HepG2 (cell line): ENCODE measurements around the gene TDRD3. TPM values are rescaled to one million over a fixed set of nuclear protein-coding genes. Genes with fewer than 3 reads are reported as not detected.

Source experiments
- GMEB1 ChIP-seq: sonication (generic); formaldehyde crosslinking; IDR thresholded peaks from 2 replicates; pipeline ENCODE4 v1.5.1; 2020; ENCODE audit warnings: missing genetic modification reagents, mild to moderate bottlenecking, borderline replicate concordance
- HNF4A ChIP-seq: sonication (generic); formaldehyde crosslinking; IDR thresholded peaks from 2 replicates; pipeline ENCODE4 v1.4.0; 2020; ENCODE audit warnings: missing genetic modification reagents
- IKZF4 ChIP-seq: sonication (generic); formaldehyde crosslinking; IDR thresholded peaks from 2 replicates; pipeline ENCODE4 v1.5.1; 2020; ENCODE audit warnings: borderline replicate concordance, mild to moderate bottlenecking, low read depth, missing genetic modification reagents; ENCODE audit errors: not compliant biosample characterization
- NR2F1 ChIP-seq, 2 experiments: fragments of 450-650 bp in 1 of 2; formaldehyde crosslinking in 1 of 2; IDR thresholded peaks; 2 replicates each; pipeline versions ENCODE4 v1.5.0 to v1.6.1; 2016 to 2020; ENCODE audit warnings: mild to moderate bottlenecking in 1 of 2, missing compliant biosample characterization in 1 of 2, missing genetic modification reagents in 1 of 2, moderate library complexity in 1 of 2
- RARA ChIP-seq: IDR thresholded peaks from 2 replicates; pipeline ENCODE4 v1.6.1; 2016; ENCODE audit warnings: missing genetic modification reagents, missing compliant biosample characterization
- RNF2 ChIP-seq: fragments of 450-650 bp; conservative IDR thresholded peaks from 2 replicates; pipeline ENCODE4 v1.6.1; 2016; ENCODE audit warnings: low read depth
- SYNCRIP ChIP-seq: fragments of 200-400 bp; formaldehyde crosslinking; IDR thresholded peaks from 2 replicates; pipeline ENCODE4 v1.6.1; 2018; ENCODE audit warnings: mild to moderate bottlenecking, low read depth, low read length; ENCODE audit not compliant: insufficient read depth
- TCF7 ChIP-seq: sonication (generic); IDR thresholded peaks from 2 replicates; pipeline ENCODE4 v1.6.1; 2016; ENCODE audit warnings: antibody characterized with exemption, low read depth
- ZNF512 ChIP-seq: sonication (generic); formaldehyde crosslinking; IDR thresholded peaks from 2 replicates; pipeline ENCODE4 v1.4.0; 2020; ENCODE audit warnings: mild to moderate bottlenecking, missing genetic modification reagents
- ZNF710 ChIP-seq: sonication (generic); formaldehyde crosslinking; IDR thresholded peaks from 2 replicates; pipeline ENCODE4 v1.5.0; 2020; ENCODE audit warnings: mild to moderate bottlenecking, missing genetic modification reagents, borderline replicate concordance
- polyA plus RNA-seq, 8 experiments: library from polyadenylated mRNA; depleted of rRNA in 3 of 8; stranded (reverse) in 7 of 8; unstranded in 1 of 8; fragments of >200 nt; fragmentation: Illumina TruSeq in 4 of 8; extraction: Trizol in 4 of 8; gene quantifications; 2 replicates each; pipeline versions ENCODE4 v1.2.1 to v1.2.3, GENCODE V29; 2011 to 2016; ENCODE audit warnings: low read depth in 4 of 8, missing spikeins in 1 of 8, mixed read lengths in 1 of 8; ENCODE audit not compliant: insufficient read depth in 1 of 8
- total RNA-seq, 5 experiments: library from RNA; depleted of rRNA; stranded (reverse); fragments of >200 nt; fragmentation: Illumina TruSeq; extraction: Trizol; gene quantifications; 2 replicates each; pipeline ENCODE4 v1.2.3, GENCODE V29; 2016; ENCODE audit warnings: low read depth in 1 of 5
- TF ChIP-seq, protein P1 (sequence below): sonication (generic); formaldehyde crosslinking; IDR thresholded peaks from 2 replicates; pipeline ENCODE4 v1.9.0; 2021; ENCODE audit warnings: missing genetic modification reagents, mild to moderate bottlenecking, borderline replicate concordance
- TF ChIP-seq, protein P2 (sequence below): sonication (generic); formaldehyde crosslinking; IDR thresholded peaks from 2 replicates; pipeline ENCODE4 v1.4.0; 2020; ENCODE audit warnings: mild to moderate bottlenecking, missing genetic modification reagents

Gene TDRD3
- total and polyA plus RNA-seq, 2 of the 13 experiments (the other 11 are each of a cell fraction or from before 2014, with no cell fraction given), result 4.7 to 11.8 TPM

GRCh38 chr13:60572003-60572798, 175.2 kb downstream of the TDRD3 start (continued):
- TF ChIP-seq, protein P1, sequence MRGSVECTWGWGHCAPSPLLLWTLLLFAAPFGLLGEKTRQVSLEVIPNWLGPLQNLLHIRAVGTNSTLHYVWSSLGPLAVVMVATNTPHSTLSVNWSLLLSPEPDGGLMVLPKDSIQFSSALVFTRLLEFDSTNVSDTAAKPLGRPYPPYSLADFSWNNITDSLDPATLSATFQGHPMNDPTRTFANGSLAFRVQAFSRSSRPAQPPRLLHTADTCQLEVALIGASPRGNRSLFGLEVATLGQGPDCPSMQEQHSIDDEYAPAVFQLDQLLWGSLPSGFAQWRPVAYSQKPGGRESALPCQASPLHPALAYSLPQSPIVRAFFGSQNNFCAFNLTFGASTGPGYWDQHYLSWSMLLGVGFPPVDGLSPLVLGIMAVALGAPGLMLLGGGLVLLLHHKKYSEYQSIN (CRISPR knock-in tag), result no peak
- no peak for TF ChIP-seq GMEB1
- TF ChIP-seq, protein P2, sequence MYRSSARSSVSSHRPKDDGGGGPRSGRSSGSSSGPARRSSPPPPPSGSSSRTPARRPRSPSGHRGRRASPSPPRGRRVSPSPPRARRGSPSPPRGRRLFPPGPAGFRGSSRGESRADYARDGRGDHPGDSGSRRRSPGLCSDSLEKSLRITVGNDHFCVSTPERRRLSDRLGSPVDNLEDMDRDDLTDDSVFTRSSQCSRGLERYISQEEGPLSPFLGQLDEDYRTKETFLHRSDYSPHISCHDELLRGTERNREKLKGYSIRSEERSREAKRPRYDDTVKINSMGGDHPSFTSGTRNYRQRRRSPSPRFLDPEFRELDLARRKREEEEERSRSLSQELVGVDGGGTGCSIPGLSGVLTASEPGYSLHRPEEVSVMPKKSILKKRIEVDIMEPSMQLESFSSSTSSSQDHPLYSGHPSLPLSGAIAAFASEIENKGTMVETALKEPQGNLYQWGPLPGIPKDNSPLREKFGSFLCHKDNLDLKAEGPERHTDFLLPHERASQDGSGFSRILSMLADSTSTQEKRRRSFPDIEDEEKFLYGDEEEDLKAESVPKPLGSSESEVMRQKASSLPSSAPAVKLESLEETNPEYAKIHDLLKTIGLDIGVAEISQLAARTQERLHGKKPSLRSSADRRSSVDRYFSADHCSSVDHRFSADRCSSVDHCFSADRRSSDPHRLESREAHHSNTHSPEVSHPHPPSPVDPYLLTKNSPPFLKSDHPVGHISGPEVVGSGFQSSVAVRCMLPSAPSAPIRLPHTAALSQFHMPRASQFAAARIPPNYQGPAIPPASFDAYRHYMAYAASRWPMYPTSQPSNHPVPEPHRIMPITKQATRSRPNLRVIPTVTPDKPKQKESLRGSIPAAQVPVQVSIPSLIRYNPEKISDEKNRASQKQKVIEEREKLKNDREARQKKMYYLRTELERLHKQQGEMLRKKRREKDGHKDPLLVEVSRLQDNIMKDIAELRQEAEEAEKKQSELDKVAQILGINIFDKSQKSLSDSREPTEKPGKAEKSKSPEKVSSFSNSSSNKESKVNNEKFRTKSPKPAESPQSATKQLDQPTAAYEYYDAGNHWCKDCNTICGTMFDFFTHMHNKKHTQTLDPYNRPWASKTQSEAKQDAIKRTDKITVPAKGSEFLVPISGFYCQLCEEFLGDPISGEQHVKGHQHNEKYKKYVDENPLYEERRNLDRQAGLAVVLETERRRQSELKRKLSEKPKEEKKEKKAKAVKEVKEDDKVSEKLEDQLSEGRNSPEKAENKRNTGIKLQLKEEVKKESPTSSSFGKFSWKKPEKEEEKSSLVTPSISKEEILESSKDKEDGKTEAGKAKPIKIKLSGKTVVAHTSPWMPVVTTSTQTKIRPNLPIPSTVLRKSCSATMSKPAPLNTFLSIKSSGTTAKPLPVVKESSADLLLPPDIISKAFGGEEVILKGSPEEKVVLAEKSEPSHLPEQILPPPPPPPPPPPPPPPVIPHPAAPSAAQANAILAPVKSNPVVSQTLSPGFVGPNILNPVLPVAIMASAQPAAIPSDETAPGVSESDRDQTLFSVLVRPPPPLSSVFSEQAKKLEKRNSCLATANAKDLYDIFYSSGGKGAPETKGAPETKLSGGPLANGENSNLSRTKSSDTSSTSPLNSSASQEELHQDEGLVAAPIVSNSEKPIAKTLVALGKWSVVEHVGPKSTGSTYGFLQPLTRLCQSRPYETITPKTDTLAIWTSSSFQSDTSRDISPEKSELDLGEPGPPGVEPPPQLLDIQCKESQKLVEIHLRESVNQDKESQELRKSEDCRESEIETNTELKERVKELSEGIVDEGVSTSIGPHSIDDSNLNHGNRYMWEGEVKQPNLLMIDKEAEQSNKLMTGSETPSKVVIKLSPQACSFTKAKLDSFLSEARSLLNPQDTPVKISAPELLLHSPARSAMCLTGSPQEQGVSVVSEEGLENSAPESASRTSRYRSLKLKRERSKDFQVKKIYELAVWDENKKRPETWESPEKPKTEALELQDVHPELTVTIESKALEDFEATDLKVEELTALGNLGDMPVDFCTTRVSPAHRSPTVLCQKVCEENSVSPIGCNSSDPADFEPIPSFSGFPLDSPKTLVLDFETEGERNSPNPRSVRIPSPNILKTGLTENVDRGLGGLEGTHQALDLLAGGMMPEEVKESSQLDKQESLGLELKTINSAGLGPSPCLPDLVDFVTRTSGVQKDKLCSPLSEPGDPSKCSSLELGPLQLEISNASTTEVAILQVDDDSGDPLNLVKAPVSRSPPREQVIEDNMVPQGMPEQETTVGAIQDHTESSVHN (CRISPR knock-in tag), result no peak
- TF ChIP-seq ZNF710 (CRISPR knock-in tag), result 0 out of 2 replicates have a peak, but pooled peaks have one; percentile 44
- TF ChIP-seq RNF2, result no peak
- no peak for TF ChIP-seq IKZF4 (CRISPR knock-in tag)
- 0 out of 2 replicates have a peak, but pooled peaks have one; percentile 25 for TF ChIP-seq TCF7
- TF ChIP-seq NR2F1 (CRISPR knock-in tag; IDR thresholded peaks at IDR 0.05), result peak; percentile 55 to 72; a peak in 3 of 4 replicates
- TF ChIP-seq ZNF512 (CRISPR knock-in tag), result no peak
- peak; percentile 76 for TF ChIP-seq RARA
- TF ChIP-seq SYNCRIP, result no peak
- TF ChIP-seq HNF4A (CRISPR knock-in tag), result peak; percentile 31; the same call in 1 of the 2 replicates
